ENCODE results near the gene FBXO30.
A peak's percentile ranks its signal among the peaks of the same experiment; 100 is the strongest.

Gene FBXO30

GRCh38 chr6:145749632-145750031 is 65.0 kb downstream of the FBXO30 start:
- DNase-seq = peak; percentile 84

GRCh38 chr6:145745861-145746260 is 68.7 kb downstream of the FBXO30 start:
- no peak for DNase-seq

GRCh38 chr6:145744619-145745018 is 70.0 kb downstream of the FBXO30 start:
- no peak for DNase-seq

Measured in fibroblast of skin of back (primary cell).